Measurements from ENCODE around the gene EXOC1.

- TF ChIP-seq POLR2A (IDR thresholded peaks at IDR 0.05) (no peak), CTCF (IDR thresholded peaks at IDR 0.05) (no peak)
Observed at GRCh38 chr4:55827582-55827981, 25.9 kb upstream of the EXOC1 start.

All from adrenal gland (tissue), 5 donors.